Measurements from ENCODE around the gene MYBPC1. TPM values are rescaled to one million over a fixed set of nuclear protein-coding genes. Genes with fewer than 3 reads are reported as not detected.

The MYBPC1 gene
- total and polyA plus RNA-seq, 2 of the 13 experiments (the other 11 are each of a cell fraction or from before 2014, with no cell fraction given) = 0.31 to 0.53 TPM

- TF ChIP-seq ARID5B (CRISPR knock-in tag; IDR thresholded peaks at IDR 0.05) (no peak), SMAD9 (CRISPR knock-in tag; IDR thresholded peaks at IDR 0.05) (no peak), MED1 (CRISPR knock-in tag; IDR thresholded peaks at IDR 0.05) (0 out of 2 replicates have a peak, but pooled peaks have one; percentile 16), ZNF331 (CRISPR knock-in tag; IDR thresholded peaks at IDR 0.05) (no peak), ZNF557 (CRISPR knock-in tag; IDR thresholded peaks at IDR 0.05) (0 out of 2 replicates have a peak, but pooled peaks have one; percentile 1), KDM2A (CRISPR knock-in tag; IDR thresholded peaks at IDR 0.05; ENCODE audit: borderline replicate concordance, low read depth) (no peak), ZNF572 (CRISPR knock-in tag; IDR thresholded peaks at IDR 0.05) (no peak), NR1H2 (CRISPR knock-in tag; IDR thresholded peaks at IDR 0.05; ENCODE audit: borderline replicate concordance, low read depth) (no peak), ZNF234 (CRISPR knock-in tag; conservative IDR thresholded peaks at IDR 0.05) (no peak), GATA4 (IDR thresholded peaks at IDR 0.05; ENCODE audit: borderline replicate concordance, low read depth) (no peak), ZNF691 (CRISPR knock-in tag; IDR thresholded peaks at IDR 0.05; ENCODE audit: borderline replicate concordance, low read depth) (no peak), NR3C1 (CRISPR knock-in tag; IDR thresholded peaks at IDR 0.05) (no peak), ZBTB8A (CRISPR knock-in tag; IDR thresholded peaks at IDR 0.05; ENCODE audit: borderline replicate concordance, low read depth) (no peak), ZNF224 (CRISPR knock-in tag; IDR thresholded peaks at IDR 0.05) (no peak), PPARG (CRISPR knock-in tag; conservative IDR thresholded peaks at IDR 0.05) (peak; percentile 2; the same call in 1 of the 2 replicates), KLF13 (CRISPR knock-in tag; IDR thresholded peaks at IDR 0.05) (no peak)
- TF ChIP-seq, protein P1, sequence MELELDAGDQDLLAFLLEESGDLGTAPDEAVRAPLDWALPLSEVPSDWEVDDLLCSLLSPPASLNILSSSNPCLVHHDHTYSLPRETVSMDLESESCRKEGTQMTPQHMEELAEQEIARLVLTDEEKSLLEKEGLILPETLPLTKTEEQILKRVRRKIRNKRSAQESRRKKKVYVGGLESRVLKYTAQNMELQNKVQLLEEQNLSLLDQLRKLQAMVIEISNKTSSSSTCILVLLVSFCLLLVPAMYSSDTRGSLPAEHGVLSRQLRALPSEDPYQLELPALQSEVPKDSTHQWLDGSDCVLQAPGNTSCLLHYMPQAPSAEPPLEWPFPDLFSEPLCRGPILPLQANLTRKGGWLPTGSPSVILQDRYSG (CRISPR knock-in tag; IDR thresholded peaks at IDR 0.05) = no peak
- TF ChIP-seq, protein P2, sequence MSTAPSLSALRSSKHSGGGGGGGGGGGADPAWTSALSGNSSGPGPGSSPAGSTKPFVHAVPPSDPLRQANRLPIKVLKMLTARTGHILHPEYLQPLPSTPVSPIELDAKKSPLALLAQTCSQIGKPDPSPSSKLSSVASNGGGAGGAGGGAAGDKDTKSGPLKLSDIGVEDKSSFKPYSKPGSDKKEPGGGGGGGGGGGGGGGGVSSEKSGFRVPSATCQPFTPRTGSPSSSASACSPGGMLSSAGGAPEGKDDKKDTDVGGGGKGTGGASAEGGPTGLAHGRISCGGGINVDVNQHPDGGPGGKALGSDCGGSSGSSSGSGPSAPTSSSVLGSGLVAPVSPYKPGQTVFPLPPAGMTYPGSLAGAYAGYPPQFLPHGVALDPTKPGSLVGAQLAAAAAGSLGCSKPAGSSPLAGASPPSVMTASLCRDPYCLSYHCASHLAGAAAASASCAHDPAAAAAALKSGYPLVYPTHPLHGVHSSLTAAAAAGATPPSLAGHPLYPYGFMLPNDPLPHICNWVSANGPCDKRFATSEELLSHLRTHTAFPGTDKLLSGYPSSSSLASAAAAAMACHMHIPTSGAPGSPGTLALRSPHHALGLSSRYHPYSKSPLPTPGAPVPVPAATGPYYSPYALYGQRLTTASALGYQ (CRISPR knock-in tag; IDR thresholded peaks at IDR 0.05) = no peak
- TF ChIP-seq, protein P3, sequence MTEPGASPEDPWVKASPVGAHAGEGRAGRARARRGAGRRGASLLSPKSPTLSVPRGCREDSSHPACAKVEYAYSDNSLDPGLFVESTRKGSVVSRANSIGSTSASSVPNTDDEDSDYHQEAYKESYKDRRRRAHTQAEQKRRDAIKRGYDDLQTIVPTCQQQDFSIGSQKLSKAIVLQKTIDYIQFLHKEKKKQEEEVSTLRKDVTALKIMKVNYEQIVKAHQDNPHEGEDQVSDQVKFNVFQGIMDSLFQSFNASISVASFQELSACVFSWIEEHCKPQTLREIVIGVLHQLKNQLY (CRISPR knock-in tag; IDR thresholded peaks at IDR 0.05) = no peak
- TF ChIP-seq, protein P4, sequence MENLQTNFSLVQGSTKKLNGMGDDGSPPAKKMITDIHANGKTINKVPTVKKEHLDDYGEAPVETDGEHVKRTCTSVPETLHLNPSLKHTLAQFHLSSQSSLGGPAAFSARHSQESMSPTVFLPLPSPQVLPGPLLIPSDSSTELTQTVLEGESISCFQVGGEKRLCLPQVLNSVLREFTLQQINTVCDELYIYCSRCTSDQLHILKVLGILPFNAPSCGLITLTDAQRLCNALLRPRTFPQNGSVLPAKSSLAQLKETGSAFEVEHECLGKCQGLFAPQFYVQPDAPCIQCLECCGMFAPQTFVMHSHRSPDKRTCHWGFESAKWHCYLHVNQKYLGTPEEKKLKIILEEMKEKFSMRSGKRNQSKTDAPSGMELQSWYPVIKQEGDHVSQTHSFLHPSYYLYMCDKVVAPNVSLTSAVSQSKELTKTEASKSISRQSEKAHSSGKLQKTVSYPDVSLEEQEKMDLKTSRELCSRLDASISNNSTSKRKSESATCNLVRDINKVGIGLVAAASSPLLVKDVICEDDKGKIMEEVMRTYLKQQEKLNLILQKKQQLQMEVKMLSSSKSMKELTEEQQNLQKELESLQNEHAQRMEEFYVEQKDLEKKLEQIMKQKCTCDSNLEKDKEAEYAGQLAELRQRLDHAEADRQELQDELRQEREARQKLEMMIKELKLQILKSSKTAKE (CRISPR knock-in tag; IDR thresholded peaks at IDR 0.05; ENCODE audit: borderline replicate concordance) = no peak
Measured at GRCh38 chr12:101698800-101699347, 104.1 kb downstream of the MYBPC1 start (continued).
